MCF 10A (cell line): Measurements from ENCODE around the gene KCNJ1. TPM values are rescaled to one million over a fixed set of nuclear protein-coding genes. Genes with fewer than 3 reads are reported as not detected.

Source experiments
- BruUV-seq: library from RNA; stranded (reverse); fragments of 400-500 nt; replicated peaks from 2 replicates; lab custom pipeline; 2021; lab: Mats Ljungman, UMichigan
- CTCF ChIA-PET: fragments of 300-600 bp; sonication (Branson Sonifier 250); formaldehyde crosslinking; extraction: SDS; loops from one replicate; lab custom pipeline; 2021; ENCODE audit warnings: antibody characterized with exemption, inconsistent platforms; lab: Yijun Ruan, JAX
- POLR2A ChIA-PET: fragments of 300-600, 350-650 bp; sonication (Branson Sonifier 250); formaldehyde crosslinking; extraction: SDS; loops from one replicate; lab custom pipeline; 2020; ENCODE audit warnings: antibody characterized with exemption, inconsistent platforms; lab: Yijun Ruan, JAX
- DNase-seq: peaks from one replicate; pipeline ENCODE4 v3.0.0-alpha.2; 2018; ENCODE audit not compliant: unreplicated experiment
- H3K27ac Mint-ChIP-seq: one replicate; pipeline ENCODE4 v1.8.0; 2022; ENCODE audit warnings: mild to moderate bottlenecking, low read depth, mixed read lengths; ENCODE audit not compliant: unreplicated experiment
- H3K27me3 Mint-ChIP-seq: one replicate; pipeline ENCODE4 v1.8.0; 2022; ENCODE audit warnings: mixed read lengths; ENCODE audit not compliant: insufficient read depth, unreplicated experiment
- H3K36me3 Mint-ChIP-seq: one replicate; pipeline ENCODE4 v1.8.0; 2022; ENCODE audit warnings: mild to moderate bottlenecking, moderate library complexity, mixed read lengths; ENCODE audit not compliant: insufficient read depth, unreplicated experiment
- H3K4me1 Mint-ChIP-seq: one replicate; pipeline ENCODE4 v1.8.0; 2022; ENCODE audit warnings: mixed read lengths; ENCODE audit not compliant: insufficient read depth, unreplicated experiment
- H3K4me3 Mint-ChIP-seq: one replicate; pipeline ENCODE4 v1.8.0; 2022; ENCODE audit warnings: mild to moderate bottlenecking, moderate library complexity, mixed read lengths; ENCODE audit not compliant: unreplicated experiment
- H3K9me3 Mint-ChIP-seq: one replicate; pipeline ENCODE4 v1.8.0; 2022; ENCODE audit warnings: mixed read lengths; ENCODE audit not compliant: unreplicated experiment
- CTCF ChIP-seq: fragments of 200-600 bp; IDR thresholded peaks from one replicate; pipeline ENCODE4 v1.8.0; 2022; ENCODE audit warnings: antibody characterized with exemption, mild to moderate bottlenecking; ENCODE audit not compliant: unreplicated experiment
- intact Hi-C: fragments of 100-400 bp; cut with micrococcal nuclease; formaldehyde crosslinking; loops from 2 replicates; pipeline ENCODE4 v1.14.1; 2022
- total RNA-seq: library from RNA; stranded (reverse); gene quantifications from 2 replicates; pipeline ENCODE4 v1.2.3, GENCODE V29; 2022

KCNJ1 gene
- total RNA-seq, 1 experiment from 2014 or later, result not detected

DNA sequence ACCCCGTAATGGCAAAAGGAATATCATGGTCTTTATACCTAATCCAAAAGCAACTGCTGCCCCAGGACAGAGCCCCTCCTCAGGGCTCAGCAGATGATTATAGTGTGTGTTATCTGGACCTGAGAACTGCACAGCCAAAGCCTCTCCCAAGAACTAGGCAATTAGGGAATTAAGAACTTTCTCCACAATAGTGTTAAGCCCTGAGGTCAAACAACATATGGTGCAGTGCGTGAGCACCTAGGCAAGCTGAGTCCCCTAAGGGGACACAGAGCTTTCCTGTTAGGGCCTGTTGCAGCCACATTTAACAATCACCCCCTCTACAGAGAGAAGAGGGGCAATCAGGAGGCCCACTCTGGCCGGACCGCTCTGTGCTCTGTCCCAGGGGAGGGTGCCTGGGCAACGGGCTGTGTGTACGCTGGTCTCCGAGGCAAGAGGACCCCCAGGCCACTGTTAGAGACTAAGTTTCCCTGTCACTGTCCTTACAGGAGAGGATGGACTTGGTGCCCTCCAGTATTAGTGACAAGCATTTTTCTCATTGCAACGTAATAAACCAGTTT lies 22.6 kb upstream of the KCNJ1 start:
- Mint-ChIP-seq H3K27me3 (no peaks in the 10 kb centered on the region), H3K27ac (no peak overlapping the region), H3K4me1 (peaks cover 15% of the 10 kb centered on the region), H3K4me3 (no peak overlapping the region), H3K36me3 (no peaks in the 10 kb centered on the region), H3K9me3 (no peaks in the 10 kb centered on the region)
- CTCF ChIA-PET, result interaction anchor here (1.0 to 13.1 kb wide), 5 partner anchors 10 to 61 kb away, joined by 3 to 598 read pairs (median 5); partner anchors contain the start of gene TP53AIP1
- no TSS peak for BruUV-seq
- no peak for DNase-seq
- intact Hi-C loops, result loop anchor here (10.0 kb wide), 2 partner anchors 475 to 865 kb away; no protein-coding TSS in a partner anchor
- TF ChIP-seq CTCF, result no peak
- POLR2A ChIA-PET, result interaction anchor here (0.6 to 1.3 kb wide), 6 partner anchors 14 to 388 kb away, joined by 4 to 9 read pairs (median 4); no protein-coding TSS in a partner anchor

DNA sequence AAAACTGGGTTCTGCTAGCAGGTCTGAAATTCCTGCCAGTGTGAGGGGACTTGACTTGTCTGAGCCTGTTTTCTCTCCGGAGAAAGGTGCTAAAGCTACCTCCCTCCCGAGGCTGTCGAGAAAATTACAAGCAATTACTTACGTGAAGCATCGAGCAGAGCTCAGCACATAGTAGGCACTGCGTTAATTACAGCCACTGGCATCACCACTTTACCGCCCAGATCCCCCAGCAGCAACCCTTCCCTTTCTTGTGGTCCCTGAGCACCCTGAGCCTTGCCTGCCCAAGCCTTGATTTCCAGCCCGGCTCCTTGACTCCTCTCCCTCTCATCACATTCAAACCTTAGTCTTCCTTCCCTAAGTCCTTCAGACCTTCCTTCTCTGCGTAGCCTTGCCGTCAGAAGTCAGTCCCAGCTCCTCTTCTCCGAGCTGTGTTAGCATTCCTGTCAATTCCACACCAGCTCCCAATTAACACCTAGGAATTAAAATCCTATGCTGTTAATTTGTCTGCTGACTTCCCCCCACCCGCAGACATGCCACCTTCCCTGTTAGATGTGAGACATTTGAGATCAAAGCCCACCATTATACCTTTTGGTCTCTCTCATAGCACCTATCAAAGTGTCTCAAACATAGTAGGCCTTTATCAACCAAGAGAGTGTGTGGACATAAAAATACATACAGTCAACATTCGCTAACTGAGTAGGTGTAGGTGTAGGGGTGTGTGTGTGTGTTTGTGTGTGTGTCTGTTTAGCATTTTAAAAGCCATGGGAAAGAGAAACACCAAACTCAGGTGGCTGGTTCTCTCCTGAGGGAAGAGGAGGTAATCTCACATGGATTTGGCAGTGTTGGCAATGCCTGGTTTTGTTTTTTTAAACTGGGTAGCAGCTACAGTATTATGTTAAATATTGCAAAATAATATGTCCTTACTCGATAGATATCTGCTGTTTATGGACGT lies 21.2 kb upstream of the KCNJ1 start:
- Mint-ChIP-seq H3K27me3 (peaks cover 6% of the 10 kb centered on the region), H3K4me1 (peaks cover 15% of the 10 kb centered on the region), H3K9me3 (no peaks in the 10 kb centered on the region), H3K4me3 (no peak overlapping the region), H3K36me3 (no peaks in the 10 kb centered on the region), H3K27ac (no peak overlapping the region)
- ChIA-PET CTCF (interaction anchor here (0.6 to 13.1 kb wide), 9 partner anchors 8 to 1337 kb away, joined by 3 to 598 read pairs (median 3); partner anchors contain the start of gene TP53AIP1), POLR2A (interaction anchor here (0.7 to 1.4 kb wide), 5 partner anchors 20 to 117 kb away, joined by 3 to 4 read pairs (median 4); no protein-coding TSS in a partner anchor)
- intact Hi-C loops, result loop anchor here (10.0 kb wide), 2 partner anchors 476 to 866 kb away; no protein-coding TSS in a partner anchor
- TF ChIP-seq CTCF, result no peak
- BruUV-seq, result no TSS peak
- DNase-seq, result peak; percentile 33

- Mint-ChIP-seq H3K27me3 (peaks cover 19% of the 10 kb centered on the region), H3K36me3 (no peaks in the 10 kb centered on the region), H3K4me3 (no peak overlapping the region), H3K4me1 (peaks cover 15% of the 10 kb centered on the region), H3K9me3 (no peaks in the 10 kb centered on the region), H3K27ac (no peak overlapping the region)
- BruUV-seq, result no TSS peak
- ChIA-PET CTCF (interaction anchor here (0.5 to 13.1 kb wide), 21 partner anchors 10 to 1338 kb away, joined by 3 to 598 read pairs (median 4); partner anchors contain the start of gene TP53AIP1), POLR2A (interaction anchor here (0.9 to 2.1 kb wide), 4 partner anchors 18 to 73 kb away, joined by 3 to 8 read pairs (median 6); no protein-coding TSS in a partner anchor)
- DNase-seq, result peak; percentile 56
- intact Hi-C loops, result loop anchor here (10.0 kb wide), 2 partner anchors 478 to 868 kb away; no protein-coding TSS in a partner anchor
- peak; percentile 32 for TF ChIP-seq CTCF
Measured at GRCh38 chr11:128886406-128887124, 19.5 kb upstream of the KCNJ1 start.
